ENCODE results near the gene NOL12.
"Not testable (repeated sequence)": the region's sequence is repeated elsewhere in the genome, so short reads cannot be mapped to it uniquely, and the experiment has no call there.

The NOL12 gene

GRCh38 chr22:37681001-37681424, 5.1 kb upstream of the NOL12 start:
- peak; percentile 42 to 59 for DNase-seq

GRCh38 chr22:37681556-37682049, 4.5 kb upstream of the NOL12 start:
- peak; percentile 73 to 81 for DNase-seq

GRCh38 chr22:37684803-37685615, 1.1 kb upstream of the NOL12 start:
- DNase-seq: no peak

GRCh38 chr22:37690407-37690806, 4.3 kb downstream of the NOL12 start:
- no peak for DNase-seq

- DNase-seq: no peak
Observed at GRCh38 chr22:37690901-37691504, 4.9 kb downstream of the NOL12 start.

- DNase-seq: no peak
Observed at GRCh38 chr22:37692627-37693285, 6.6 kb downstream of the NOL12 start.

- not testable (repeated sequence) for DNase-seq
Observed at GRCh38 chr22:37694131-37694530, 8.0 kb downstream of the NOL12 start.

GRCh38 chr22:37696260-37696656, 10.1 kb downstream of the NOL12 start:
- DNase-seq: not testable (repeated sequence)

- no peak for DNase-seq
Observed at GRCh38 chr22:37696657-37697537, 10.8 kb downstream of the NOL12 start, which contains the start of gene TRIOBP. TSS of gene TRIOBP (plus strand) at chr22:37697048. CDS start at chr22:37701366, 4,318 bp downstream.

GRCh38 chr22:37697538-37697835, 11.3 kb downstream of the NOL12 start:
- DNase-seq: no peak

- DNase-seq: peak; percentile 19 to 57
Observed at GRCh38 chr22:37701141-37701786, 15.1 kb downstream of the NOL12 start.

GRCh38 chr22:37703906-37704305, 17.8 kb downstream of the NOL12 start:
- DNase-seq: no peak

- DNase-seq: no peak
Observed at GRCh38 chr22:37704645-37705044, 18.5 kb downstream of the NOL12 start.

GRCh38 chr22:37705205-37705604, 19.1 kb downstream of the NOL12 start:
- no peak for DNase-seq

GRCh38 chr22:37708580-37709444, 22.7 kb downstream of the NOL12 start:
- no peak for DNase-seq

GRCh38 chr22:37709445-37709765, 23.3 kb downstream of the NOL12 start:
- no peak for DNase-seq

GRCh38 chr22:37710675-37711074, 24.5 kb downstream of the NOL12 start:
- no peak for DNase-seq

GRCh38 chr22:37711490-37711889, 25.3 kb downstream of the NOL12 start:
- no peak for DNase-seq

- no peak for DNase-seq
Observed at GRCh38 chr22:37713761-37714160, 27.6 kb downstream of the NOL12 start.

GRCh38 chr22:37714634-37715033, 28.5 kb downstream of the NOL12 start:
- no peak for DNase-seq

GRCh38 chr22:37715760-37716159, 29.6 kb downstream of the NOL12 start:
- no peak for DNase-seq
